ENCODE results near the gene RIMBP2.

DNA sequence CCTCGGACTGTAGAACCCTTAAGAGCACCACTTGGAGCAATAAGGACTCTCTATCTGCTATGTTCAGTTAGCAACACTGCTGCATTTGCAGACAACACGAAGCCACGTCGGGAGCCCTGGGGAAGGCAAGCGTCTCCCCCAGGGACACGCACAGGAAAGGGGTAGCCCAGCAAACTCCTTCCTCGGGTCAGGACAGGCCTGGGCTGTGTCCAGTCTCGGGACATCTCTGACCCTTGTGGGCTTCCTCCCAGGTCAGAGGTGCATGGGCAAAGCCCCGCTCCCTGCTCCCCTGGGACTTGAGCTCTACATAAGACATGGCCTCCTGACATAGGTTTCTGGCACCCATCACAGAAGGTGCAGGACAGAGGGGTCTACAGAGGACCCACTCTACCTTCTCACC lies 258.9 kb downstream of the RIMBP2 start:
- TF ChIP-seq, protein P1, sequence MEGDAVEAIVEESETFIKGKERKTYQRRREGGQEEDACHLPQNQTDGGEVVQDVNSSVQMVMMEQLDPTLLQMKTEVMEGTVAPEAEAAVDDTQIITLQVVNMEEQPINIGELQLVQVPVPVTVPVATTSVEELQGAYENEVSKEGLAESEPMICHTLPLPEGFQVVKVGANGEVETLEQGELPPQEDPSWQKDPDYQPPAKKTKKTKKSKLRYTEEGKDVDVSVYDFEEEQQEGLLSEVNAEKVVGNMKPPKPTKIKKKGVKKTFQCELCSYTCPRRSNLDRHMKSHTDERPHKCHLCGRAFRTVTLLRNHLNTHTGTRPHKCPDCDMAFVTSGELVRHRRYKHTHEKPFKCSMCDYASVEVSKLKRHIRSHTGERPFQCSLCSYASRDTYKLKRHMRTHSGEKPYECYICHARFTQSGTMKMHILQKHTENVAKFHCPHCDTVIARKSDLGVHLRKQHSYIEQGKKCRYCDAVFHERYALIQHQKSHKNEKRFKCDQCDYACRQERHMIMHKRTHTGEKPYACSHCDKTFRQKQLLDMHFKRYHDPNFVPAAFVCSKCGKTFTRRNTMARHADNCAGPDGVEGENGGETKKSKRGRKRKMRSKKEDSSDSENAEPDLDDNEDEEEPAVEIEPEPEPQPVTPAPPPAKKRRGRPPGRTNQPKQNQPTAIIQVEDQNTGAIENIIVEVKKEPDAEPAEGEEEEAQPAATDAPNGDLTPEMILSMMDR (conservative IDR thresholded peaks at IDR 0.05 in 1 of 2, IDR thresholded peaks at IDR 0.05 in 1 of 2; ENCODE audit: extremely low read depth in 1 of 2, insufficient read depth in 1 of 2, low read depth in 1 of 2, low read length in 2 of 2): no peak
- no peak for TF ChIP-seq EZH2 (IDR thresholded peaks at IDR 0.05; ENCODE audit: borderline replicate concordance, low read length)
